ENCODE measurements around the gene EXOC6B.

The EXOC6B gene

GRCh38 chr2:72780477-72780876, 45.4 kb downstream of the EXOC6B start:
- DNase-seq (ENCODE audit: insufficient read length, low spot score) (no peak), FAIRE-seq (no peak)
- no peak for TF ChIP-seq PAX5 (IDR thresholded peaks at IDR 0.05; ENCODE audit: insufficient read depth, low read length, severe bottlenecking)
- TF ChIP-seq POU2F2 (IDR thresholded peaks at IDR 0.05; ENCODE audit: low read depth, low read length): no peak
- no peak for TF ChIP-seq TAF1 (IDR thresholded peaks at IDR 0.05; ENCODE audit: low read depth, low read length)
- TF ChIP-seq SPI1 (IDR thresholded peaks at IDR 0.05; ENCODE audit: low read depth, low read length): peak; percentile 60; the same call in 1 of the 2 replicates
- no peak for TF ChIP-seq POLR2AphosphoS5 (IDR thresholded peaks at IDR 0.05; ENCODE audit: low read depth, low read length)
- TF ChIP-seq POLR2A (IDR thresholded peaks at IDR 0.05; ENCODE audit: low read depth, low read length): no peak

GRCh38 chr2:72779495-72779894, 46.3 kb downstream of the EXOC6B start:
- no peak for FAIRE-seq
- no peak for DNase-seq (ENCODE audit: insufficient read length, low spot score)
- TF ChIP-seq POU2F2 (IDR thresholded peaks at IDR 0.05; ENCODE audit: low read depth, low read length): no peak
- TF ChIP-seq TAF1 (IDR thresholded peaks at IDR 0.05; ENCODE audit: low read depth, low read length): no peak
- TF ChIP-seq PAX5 (IDR thresholded peaks at IDR 0.05; ENCODE audit: insufficient read depth, low read length, severe bottlenecking): no peak
- no peak for TF ChIP-seq POLR2AphosphoS5 (IDR thresholded peaks at IDR 0.05; ENCODE audit: low read depth, low read length)
- TF ChIP-seq POLR2A (IDR thresholded peaks at IDR 0.05; ENCODE audit: low read depth, low read length): no peak
- TF ChIP-seq SPI1 (IDR thresholded peaks at IDR 0.05; ENCODE audit: low read depth, low read length): no peak

GRCh38 chr2:72778410-72778809, 47.4 kb downstream of the EXOC6B start:
- FAIRE-seq: no peak
- no peak for DNase-seq (ENCODE audit: insufficient read length, low spot score)
- TF ChIP-seq SPI1 (IDR thresholded peaks at IDR 0.05; ENCODE audit: low read depth, low read length): no peak

GRCh38 chr2:72770879-72771461, 54.9 kb downstream of the EXOC6B start:
- TF ChIP-seq SPI1 (IDR thresholded peaks at IDR 0.05; ENCODE audit: low read depth, low read length): no peak
- no peak for TF ChIP-seq POLR2A (IDR thresholded peaks at IDR 0.05; ENCODE audit: low read depth, low read length)
- TF ChIP-seq POLR2AphosphoS5 (IDR thresholded peaks at IDR 0.05; ENCODE audit: low read depth, low read length): no peak
- no peak for TF ChIP-seq PAX5 (IDR thresholded peaks at IDR 0.05; ENCODE audit: insufficient read depth, low read length, severe bottlenecking)
- TF ChIP-seq POU2F2 (IDR thresholded peaks at IDR 0.05; ENCODE audit: low read depth, low read length): no peak
- no peak for TF ChIP-seq TAF1 (IDR thresholded peaks at IDR 0.05; ENCODE audit: low read depth, low read length)
- FAIRE-seq: peak; percentile 38
- DNase-seq (ENCODE audit: insufficient read length, low spot score): peak; percentile 17

- no peak for FAIRE-seq
- TF ChIP-seq POLR2AphosphoS5 (IDR thresholded peaks at IDR 0.05; ENCODE audit: low read depth, low read length) (no peak), PAX5 (IDR thresholded peaks at IDR 0.05; ENCODE audit: insufficient read depth, low read length, severe bottlenecking) (no peak), SPI1 (IDR thresholded peaks at IDR 0.05; ENCODE audit: low read depth, low read length) (no peak), POU2F2 (IDR thresholded peaks at IDR 0.05; ENCODE audit: low read depth, low read length) (no peak), TAF1 (IDR thresholded peaks at IDR 0.05; ENCODE audit: low read depth, low read length) (no peak), POLR2A (IDR thresholded peaks at IDR 0.05; ENCODE audit: low read depth, low read length) (no peak)
- no peak for DNase-seq (ENCODE audit: insufficient read length, low spot score)
Measured at GRCh38 chr2:72765997-72766609, 59.7 kb downstream of the EXOC6B start.

GRCh38 chr2:72762276-72762675, 63.6 kb downstream of the EXOC6B start:
- FAIRE-seq (no peak), DNase-seq (ENCODE audit: insufficient read length, low spot score) (no peak)
- TF ChIP-seq SPI1 (IDR thresholded peaks at IDR 0.05; ENCODE audit: low read depth, low read length) (no peak), POU2F2 (IDR thresholded peaks at IDR 0.05; ENCODE audit: low read depth, low read length) (no peak), PAX5 (IDR thresholded peaks at IDR 0.05; ENCODE audit: insufficient read depth, low read length, severe bottlenecking) (no peak), POLR2A (IDR thresholded peaks at IDR 0.05; ENCODE audit: low read depth, low read length) (no peak), POLR2AphosphoS5 (IDR thresholded peaks at IDR 0.05; ENCODE audit: low read depth, low read length) (no peak), TAF1 (IDR thresholded peaks at IDR 0.05; ENCODE audit: low read depth, low read length) (no peak)

- FAIRE-seq (no peak), DNase-seq (ENCODE audit: insufficient read length, low spot score) (no peak)
- TF ChIP-seq POLR2A (IDR thresholded peaks at IDR 0.05; ENCODE audit: low read depth, low read length) (no peak), POLR2AphosphoS5 (IDR thresholded peaks at IDR 0.05; ENCODE audit: low read depth, low read length) (no peak), POU2F2 (IDR thresholded peaks at IDR 0.05; ENCODE audit: low read depth, low read length) (no peak), SPI1 (IDR thresholded peaks at IDR 0.05; ENCODE audit: low read depth, low read length) (no peak), TAF1 (IDR thresholded peaks at IDR 0.05; ENCODE audit: low read depth, low read length) (no peak), PAX5 (IDR thresholded peaks at IDR 0.05; ENCODE audit: insufficient read depth, low read length, severe bottlenecking) (no peak)
Measured at GRCh38 chr2:72759755-72760154, 66.1 kb downstream of the EXOC6B start.

- no peak for FAIRE-seq
- TF ChIP-seq SPI1 (IDR thresholded peaks at IDR 0.05; ENCODE audit: low read depth, low read length): no peak
- DNase-seq (ENCODE audit: insufficient read length, low spot score): no peak
Measured at GRCh38 chr2:72757177-72757775, 68.6 kb downstream of the EXOC6B start.

GRCh38 chr2:72755647-72756423, 70.0 kb downstream of the EXOC6B start:
- DNase-seq (ENCODE audit: insufficient read length, low spot score) (no peak), FAIRE-seq (no peak)
- TF ChIP-seq TAF1 (IDR thresholded peaks at IDR 0.05; ENCODE audit: low read depth, low read length) (no peak), POLR2A (IDR thresholded peaks at IDR 0.05; ENCODE audit: low read depth, low read length) (no peak), PAX5 (IDR thresholded peaks at IDR 0.05; ENCODE audit: insufficient read depth, low read length, severe bottlenecking) (no peak), POLR2AphosphoS5 (IDR thresholded peaks at IDR 0.05; ENCODE audit: low read depth, low read length) (no peak), POU2F2 (IDR thresholded peaks at IDR 0.05; ENCODE audit: low read depth, low read length) (no peak), SPI1 (IDR thresholded peaks at IDR 0.05; ENCODE audit: low read depth, low read length) (no peak)

All from GM12891 (cell line).